T-cell (primary cell): ENCODE results near the gene SUSD3. TPM values are rescaled to one million over a fixed set of nuclear protein-coding genes. Genes with fewer than 3 reads are reported as not detected.

ENCODE experiments used
- ATAC-seq, 4 experiments: fragments of 200-7000 bp in 3 of 4; fragments of 150-1000 bp in 1 of 4; cut with Tn5 transposase; replicated peaks in 1 of 4; 1 replicate in 3 of 4; 2 replicates in 1 of 4; pipeline ENCODE4 v1.10.0; 2021; ENCODE audit warnings: moderate library complexity in 3 of 4, mild to moderate bottlenecking in 2 of 4, moderate number of reproducible peaks in 1 of 4
- CTCF ChIA-PET, 2 donors: fragments of 300-600 bp; sonication (Branson Sonifier 250); formaldehyde crosslinking; loops; one replicate each; lab custom pipeline; 2022; ENCODE audit warnings: antibody characterized with exemption in 2 of 2; lab: Charles Lee
- POLR2A ChIA-PET, 2 donors: fragments of 300-600 bp; sonication (Branson Sonifier 250); formaldehyde crosslinking; loops; one replicate each; lab custom pipeline; 2022; ENCODE audit warnings: antibody characterized with exemption in 2 of 2; lab: Charles Lee
- DNase-seq, 35 experiments: peaks; one replicate each; pipeline versions ENCODE4 v3.0.0 to v3.0.0-alpha.2; 2013 to 2023
- H3K27ac ChIP-seq: one replicate; pipeline ENCODE4 v1.5.1; 2013; ENCODE audit warnings: low read length
- H3K27me3 ChIP-seq, 2 experiments: replicated peaks in 1 of 2; 1 replicate in 1 of 2; 2 replicates in 1 of 2; pipeline versions ENCODE4 v1.6.1 to v1.7.0; 2013; ENCODE audit warnings: low read length in 1 of 2, mixed read lengths in 1 of 2; ENCODE audit not compliant: control insufficient read depth in 2 of 2, insufficient read depth in 2 of 2; ENCODE audit errors: extremely low read depth in 1 of 2
- H3K36me3 ChIP-seq, 2 donors: 1 replicate in 1 of 2; 2 replicates in 1 of 2; pipeline versions ENCODE4 v1.6.1 to v1.7.0; 2013; ENCODE audit warnings: low read length in 1 of 2; ENCODE audit not compliant: control insufficient read depth in 2 of 2, insufficient read depth in 1 of 2; ENCODE audit errors: extremely low read depth in 1 of 2
- H3K4me1 ChIP-seq, 2 experiments: 1 replicate in 1 of 2; 2 replicates in 1 of 2; pipeline versions ENCODE4 v1.6.1 to v1.7.0; 2013; ENCODE audit warnings: low read length in 2 of 2, mixed read lengths in 1 of 2; ENCODE audit not compliant: insufficient read depth in 2 of 2, control insufficient read depth in 1 of 2; ENCODE audit errors: extremely low read depth in 1 of 2
- H3K4me3 ChIP-seq, 2 donors: 1 replicate in 1 of 2; 2 replicates in 1 of 2; pipeline versions ENCODE4 v1.5.1 to v1.7.0; 2013; ENCODE audit warnings: mild to moderate bottlenecking in 2 of 2, low read length in 1 of 2, moderate library complexity in 1 of 2; ENCODE audit not compliant: control insufficient read depth in 1 of 2; ENCODE audit errors: extremely low read depth in 1 of 2
- H3K9me3 ChIP-seq: 2 replicates; pipeline ENCODE4 v1.7.0; 2013
- H3K27ac Mint-ChIP-seq, 2 donors: one replicate each; pipeline ENCODE4 v1.8.0; 2020 to 2021; ENCODE audit warnings: mild to moderate bottlenecking in 2 of 2, mixed read lengths in 2 of 2
- H3K27me3 Mint-ChIP-seq, 2 donors: one replicate each; pipeline ENCODE4 v1.8.0; 2021 to 2022; ENCODE audit warnings: mixed read lengths in 2 of 2
- H3K36me3 Mint-ChIP-seq: one replicate; pipeline ENCODE4 v1.8.0; 2021; ENCODE audit warnings: mixed read lengths
- H3K4me1 Mint-ChIP-seq, 3 donors: one replicate each; pipeline ENCODE4 v1.8.0; 2020 to 2022; ENCODE audit warnings: mixed read lengths in 3 of 3, mild to moderate bottlenecking in 1 of 3
- H3K4me3 Mint-ChIP-seq, 3 donors: one replicate each; pipeline ENCODE4 v1.8.0; 2020 to 2022; ENCODE audit warnings: mild to moderate bottlenecking in 3 of 3, mixed read lengths in 3 of 3, moderate library complexity in 3 of 3
- H3K9me3 Mint-ChIP-seq, 3 donors: one replicate each; pipeline ENCODE4 v1.8.0; 2020 to 2022; ENCODE audit warnings: mixed read lengths in 3 of 3
- WGBS: methylation state at CpG from one replicate; pipeline ENCODE4 v1.1.5; 2013; ENCODE audit warnings: missing lambda C conversion rate; ENCODE audit not compliant: insufficient coverage; 5-methylcytosine and 5-hydroxymethylcytosine counted together
- total RNA-seq, 35 experiments: library from RNA in 6 of 35; stranded (reverse) in 6 of 35; fragments of 120-200 nt in 1 of 35; gene quantifications; one replicate each; pipeline versions ENCODE4 v1.2.1 to v1.2.4 and lab custom pipeline; 2013 to 2026

Gene SUSD3
- total RNA-seq, 5 donors from 2014 or later (not counting 1 experiment from before 2014, with no cell fraction given), result 39.6 to 79.2 (median 71.2) TPM

GRCh38 chr9:93077811-93078210, 19.3 kb downstream of the SUSD3 start:
- Histone ChIP-seq H3K36me3 (peaks cover 34 to 58% of the 10 kb centered on the region in 2 donors), H3K4me3 (no peak overlapping the region), H3K9me3 (no peaks in the 10 kb centered on the region), H3K4me1 (peaks cover 2 to 36% of the 10 kb centered on the region in 2 experiments), H3K27me3 (no peaks in the 10 kb centered on the region), H3K27ac (no peak overlapping the region)
- no peak for DNase-seq
- no peaks in the 10 kb centered on the region for H3K27me3 Mint-ChIP-seq
- peak overlapping the region; percentile 59 to 72 for H3K27ac Mint-ChIP-seq
- ChIA-PET CTCF (no interaction called here), POLR2A (no interaction called here)
- H3K4me3 Mint-ChIP-seq, result no peak overlapping the region
- peaks cover 36% of the 10 kb centered on the region for H3K36me3 Mint-ChIP-seq
- H3K4me1 Mint-ChIP-seq, result peaks cover 34 to 63% (median 61%) of the 10 kb centered on the region in 3 donors
- H3K9me3 Mint-ChIP-seq, result no peaks in the 10 kb centered on the region
- 95% methylated on average over 10 of the region's 16 CpGs for WGBS
- no peak for ATAC-seq

DNA sequence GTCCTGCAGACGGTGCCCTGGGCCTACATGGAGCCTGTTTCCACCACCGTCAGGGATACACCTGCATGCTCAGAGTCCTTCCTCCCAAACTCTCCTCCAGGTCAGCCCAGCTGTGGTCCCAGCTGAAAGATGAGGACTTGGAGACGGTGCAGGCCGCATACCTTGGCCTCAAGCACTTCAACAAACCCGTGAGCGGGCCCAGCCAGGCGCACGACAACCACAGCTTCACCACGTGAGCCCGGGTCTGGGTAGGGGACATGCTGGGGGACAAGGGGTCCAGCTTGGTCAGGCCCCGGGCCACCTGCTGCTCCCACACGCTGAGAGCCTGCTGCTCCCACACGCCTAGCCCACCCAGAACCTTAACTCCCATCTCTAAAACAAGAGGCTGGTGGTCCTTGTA, 20.9 kb downstream of the SUSD3 start:
- Histone ChIP-seq H3K36me3 (peaks cover 37 to 64% of the 10 kb centered on the region in 2 donors), H3K4me1 (peaks cover 2 to 42% of the 10 kb centered on the region in 2 experiments), H3K9me3 (no peaks in the 10 kb centered on the region), H3K27me3 (no peaks in the 10 kb centered on the region), H3K27ac (no peak overlapping the region), H3K4me3 (no peak overlapping the region)
- ATAC-seq, result no peak
- peak overlapping the region in 1 of 2 donors; percentile 50 for H3K27ac Mint-ChIP-seq
- CTCF ChIA-PET, result interaction anchor here in 1 of 2 donors (0.5 kb wide), 1 partner anchor 17 kb away, joined by 3 read pairs; no protein-coding TSS in a partner anchor
- H3K4me1 Mint-ChIP-seq, result peaks cover 34 to 63% (median 63%) of the 10 kb centered on the region in 3 donors
- DNase-seq, result no peak
- H3K9me3 Mint-ChIP-seq, result no peaks in the 10 kb centered on the region
- H3K4me3 Mint-ChIP-seq, result no peak overlapping the region
- whole genome bisulfite sequencing, result 88% methylated on average over 6 of the region's 13 CpGs
- H3K27me3 Mint-ChIP-seq, result no peaks in the 10 kb centered on the region
- POLR2A ChIA-PET, result no interaction called here
- peaks cover 42% of the 10 kb centered on the region for H3K36me3 Mint-ChIP-seq

DNA sequence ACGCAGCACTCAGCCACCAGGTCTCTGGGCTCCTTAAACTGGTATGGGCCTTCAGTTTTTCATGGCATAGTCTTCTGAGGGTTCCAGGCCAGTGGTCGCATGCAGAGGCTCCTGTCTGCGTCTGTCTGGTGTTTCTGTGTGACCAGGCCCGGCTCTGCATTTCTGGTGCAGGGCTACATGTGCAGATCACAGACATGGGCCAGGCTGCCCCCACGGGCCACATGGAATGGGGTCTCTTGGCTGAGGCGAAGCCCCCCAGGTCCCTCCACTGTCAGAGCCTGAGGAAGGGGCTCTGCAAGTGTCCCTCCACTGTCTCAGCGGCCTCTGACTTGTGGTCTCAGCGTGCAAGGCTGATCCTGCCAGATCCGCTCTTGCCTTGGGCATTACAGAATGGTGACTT, 21.9 kb downstream of the SUSD3 start:
- Mint-ChIP-seq H3K36me3 (peaks cover 48% of the 10 kb centered on the region), H3K4me1 (peaks cover 27 to 54% (median 54%) of the 10 kb centered on the region in 3 donors), H3K27ac (peak overlapping the region; percentile 59 to 65), H3K27me3 (no peaks in the 10 kb centered on the region), H3K9me3 (peaks cover 0 to under 1% (median 0%) of the 10 kb centered on the region in 3 donors), H3K4me3 (no peak overlapping the region)
- H3K4me1 ChIP-seq, result peaks cover 2 to 38% of the 10 kb centered on the region in 2 experiments
- WGBS, result 88% methylated on average over 6 of the region's 9 CpGs
- POLR2A ChIA-PET, result no interaction called here
- H3K27ac ChIP-seq, result no peak overlapping the region
- no peaks in the 10 kb centered on the region for H3K9me3 ChIP-seq
- H3K27me3 ChIP-seq, result no peaks in the 10 kb centered on the region
- no peak overlapping the region for H3K4me3 ChIP-seq
- ATAC-seq, result no peak
- CTCF ChIA-PET, result interaction anchor here in 1 of 2 donors (0.7 kb wide), 1 partner anchor 198 kb away, joined by 5 read pairs; no protein-coding TSS in a partner anchor
- peak in 1 of 35 experiments; percentile 14 for DNase-seq
- peaks cover 44 to 73% of the 10 kb centered on the region in 2 donors for H3K36me3 ChIP-seq

DNA sequence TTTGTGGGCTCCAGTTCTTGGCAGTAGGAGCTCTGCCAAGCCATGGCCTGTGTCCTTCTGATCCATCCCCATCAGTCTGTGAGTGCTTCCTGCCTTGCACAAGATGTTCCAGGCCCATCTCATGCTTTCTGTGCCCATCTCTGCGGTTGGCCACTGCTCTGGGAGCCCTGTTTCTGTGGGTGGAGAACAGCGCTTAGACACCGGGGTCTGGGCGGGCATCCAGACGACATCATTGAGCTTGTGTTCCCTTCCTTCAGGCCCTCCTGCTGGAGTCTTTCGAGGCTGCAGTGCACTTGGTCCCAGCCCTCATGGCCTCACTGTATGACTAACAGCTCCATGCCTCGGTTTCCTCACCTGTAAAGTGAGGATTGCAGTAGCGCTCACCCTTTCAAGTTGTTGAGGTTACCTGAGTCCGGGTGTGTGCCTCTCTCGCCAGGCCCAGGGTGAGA, 22.6 kb downstream of the SUSD3 start:
- Mint-ChIP-seq H3K9me3 (peaks cover 0 to 4% (median 2%) of the 10 kb centered on the region in 3 donors), H3K27me3 (no peaks in the 10 kb centered on the region), H3K27ac (peak overlapping the region; percentile 65 to 82), H3K4me1 (peaks cover 25 to 53% (median 52%) of the 10 kb centered on the region in 3 donors), H3K4me3 (no peak overlapping the region), H3K36me3 (peaks cover 52% of the 10 kb centered on the region)
- ATAC-seq (no peak), DNase-seq (peak in 2 of 35 experiments; percentile 5 to 10)
- no peaks in the 10 kb centered on the region for H3K27me3 ChIP-seq
- ChIA-PET CTCF (no interaction called here), POLR2A (no interaction called here)
- H3K4me1 ChIP-seq, result peaks cover 2 to 34% of the 10 kb centered on the region in 2 experiments
- 92% methylated on average over 7 of the region's 10 CpGs for WGBS
- no peaks in the 10 kb centered on the region for H3K9me3 ChIP-seq
- H3K4me3 ChIP-seq, result no peak overlapping the region
- H3K27ac ChIP-seq, result no peak overlapping the region
- H3K36me3 ChIP-seq, result peaks cover 48 to 76% of the 10 kb centered on the region in 2 donors

DNA sequence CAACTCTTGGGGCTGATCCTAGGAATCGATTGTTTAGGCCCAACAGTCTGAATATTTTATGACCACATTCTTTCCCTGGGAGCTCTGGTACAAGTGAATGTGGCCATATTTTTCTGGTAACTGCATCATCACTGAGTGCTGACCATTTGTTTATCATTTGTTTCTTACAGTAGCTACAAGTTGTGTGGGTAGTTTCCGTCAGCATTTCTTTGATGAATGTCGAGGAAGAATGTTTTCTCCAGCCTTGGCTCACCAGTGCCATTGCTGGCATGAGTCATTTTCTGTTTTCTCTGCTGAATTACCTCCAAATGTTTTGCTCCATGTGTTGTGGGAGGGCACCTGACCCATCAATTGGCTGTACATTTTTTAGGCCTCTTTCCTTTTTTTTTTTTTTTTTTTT, 23.4 kb downstream of the SUSD3 start:
- no peak overlapping the region for H3K27ac ChIP-seq
- peaks cover 25 to 49% (median 43%) of the 10 kb centered on the region in 3 donors for H3K4me1 Mint-ChIP-seq
- H3K36me3 Mint-ChIP-seq, result peaks cover 53% of the 10 kb centered on the region
- ChIA-PET POLR2A (no interaction called here), CTCF (interaction anchor here in 1 of 2 donors (0.7 kb wide), 2 partner anchors 17 to 83 kb away, joined by 3 read pairs; no protein-coding TSS in a partner anchor)
- peaks cover 2 to 33% of the 10 kb centered on the region in 2 experiments for H3K4me1 ChIP-seq
- no peaks in the 10 kb centered on the region for H3K27me3 ChIP-seq
- H3K4me3 Mint-ChIP-seq, result no peak overlapping the region
- no peaks in the 10 kb centered on the region for H3K27me3 Mint-ChIP-seq
- peak overlapping the region; percentile 65 to 82 for H3K27ac Mint-ChIP-seq
- H3K36me3 ChIP-seq, result peaks cover 51 to 76% of the 10 kb centered on the region in 2 donors
- H3K9me3 Mint-ChIP-seq, result peaks cover 0 to 4% (median 2%) of the 10 kb centered on the region in 3 donors
- DNase-seq, result no peak
- ATAC-seq, result no peak
- no CpG with 5 or more reads among the region's 3 CpGs for WGBS
- no peaks in the 10 kb centered on the region for H3K9me3 ChIP-seq
- H3K4me3 ChIP-seq, result no peak overlapping the region

GRCh38 chr9:93082841-93083411, 24.4 kb downstream of the SUSD3 start:
- Mint-ChIP-seq H3K4me3 (peak overlapping the region in 1 of 3 donors; percentile 62), H3K9me3 (peaks cover 0 to 4% (median 2%) of the 10 kb centered on the region in 3 donors), H3K27me3 (no peaks in the 10 kb centered on the region), H3K4me1 (peaks cover 25 to 40% (median 36%) of the 10 kb centered on the region in 3 donors), H3K27ac (peak overlapping the region; percentile 93 to 96), H3K36me3 (peaks cover 46% of the 10 kb centered on the region)
- Histone ChIP-seq H3K9me3 (no peaks in the 10 kb centered on the region), H3K27ac (peak overlapping the region; percentile 68), H3K4me1 (peaks cover 2 to 29% of the 10 kb centered on the region in 2 experiments), H3K27me3 (no peaks in the 10 kb centered on the region), H3K36me3 (peaks cover 53 to 75% of the 10 kb centered on the region in 2 donors), H3K4me3 (no peak overlapping the region)
- POLR2A ChIA-PET, result no interaction called here
- DNase-seq, result peak in 2 of 35 experiments; percentile 12 to 24
- CTCF ChIA-PET, result no interaction called here
- ATAC-seq, result peak; percentile 26 to 53 (median 36)
- WGBS, result 52% methylated on average over 18 of the region's 18 CpGs
